GM19328 (cell line): ENCODE measurements around the gene RAPH1.
A peak's percentile ranks its signal among the peaks of the same experiment; 100 is the strongest.

Source experiments
- ATAC-seq: cut with Tn5 transposase; IDR thresholded peaks from one replicate; pipeline ENCODE4 v1.9.1; 2021; ENCODE audit warnings: mild to moderate bottlenecking, moderate library complexity; ENCODE audit not compliant: unreplicated experiment

Gene RAPH1

GRCh38 chr2:203535078-203535783, at the start of gene RAPH1:
RAPH1 (minus strand) TSS chr2:203535301; CDS start chr2:203495353, 39,948 bp downstream.
- ATAC-seq: no peak

GRCh38 chr2:203584784-203585183, 49.7 kb upstream of the RAPH1 start:
- ATAC-seq: no peak

DNA sequence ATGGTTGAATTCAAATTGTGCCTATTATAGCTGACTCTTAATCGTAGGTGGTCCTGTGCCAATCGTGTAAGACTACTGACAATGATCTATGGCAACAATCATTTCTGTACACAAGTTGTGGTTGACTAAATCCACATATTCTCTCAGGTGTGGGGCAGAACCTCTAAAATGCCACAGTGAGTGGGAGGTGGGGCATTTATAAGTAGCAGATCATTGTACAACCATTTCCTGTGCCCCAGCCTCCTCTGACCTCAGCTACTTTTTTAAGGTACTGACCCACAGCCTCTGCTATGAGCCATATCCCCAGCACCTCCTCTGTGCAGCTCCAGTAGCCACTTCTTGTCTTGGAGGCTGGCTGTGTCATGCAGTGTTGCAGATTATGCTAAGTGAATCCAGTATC, 48.6 kb upstream of the RAPH1 start:
- peak; percentile 44 for ATAC-seq

GRCh38 chr2:203583084-203583695, 48.1 kb upstream of the RAPH1 start:
- no peak for ATAC-seq

DNA sequence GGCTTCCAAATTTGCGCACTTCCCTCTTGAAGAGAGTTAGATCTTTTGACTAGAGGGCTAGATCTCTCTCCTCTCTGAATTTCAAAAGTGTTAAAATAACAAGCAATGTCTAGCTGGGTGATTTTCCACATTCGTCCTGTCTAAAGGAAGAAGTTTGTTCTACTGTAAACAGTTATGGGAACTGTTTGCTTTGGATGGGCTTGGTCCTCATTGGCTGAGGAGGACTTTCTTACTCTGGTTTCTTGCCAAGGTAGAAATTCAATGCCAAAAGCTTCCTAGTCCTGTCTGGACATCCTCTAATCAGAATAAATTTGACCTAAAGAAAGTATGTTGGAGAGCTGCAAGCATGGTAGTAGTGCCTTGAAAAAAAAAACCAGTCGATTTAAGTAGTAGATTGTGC, 47.4 kb upstream of the RAPH1 start:
- no peak for ATAC-seq

GRCh38 chr2:203580844-203581243, 45.7 kb upstream of the RAPH1 start:
- ATAC-seq: no peak

DNA sequence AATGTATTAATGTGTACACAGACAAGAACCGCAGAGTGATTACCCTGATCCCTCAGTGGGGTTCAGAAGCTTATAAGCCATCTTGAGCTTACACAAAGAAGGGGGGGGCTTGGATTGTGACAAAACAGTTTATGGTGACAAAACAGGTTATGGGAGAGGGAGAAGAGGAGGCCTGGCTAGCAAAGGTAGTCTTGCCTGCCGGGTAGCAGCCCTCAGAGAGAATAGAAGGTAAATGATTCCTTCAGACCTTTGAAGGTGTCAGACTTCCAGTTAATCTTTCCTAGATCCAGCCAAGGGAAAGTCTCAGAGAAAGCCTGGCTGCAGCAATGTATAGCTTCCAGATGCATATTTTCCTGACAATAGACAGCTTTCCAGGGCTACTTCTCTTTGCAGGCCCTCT, 44.6 kb upstream of the RAPH1 start:
- ATAC-seq: no peak

GRCh38 chr2:203578759-203579643, 43.9 kb upstream of the RAPH1 start:
- ATAC-seq: peak; percentile 86

DNA sequence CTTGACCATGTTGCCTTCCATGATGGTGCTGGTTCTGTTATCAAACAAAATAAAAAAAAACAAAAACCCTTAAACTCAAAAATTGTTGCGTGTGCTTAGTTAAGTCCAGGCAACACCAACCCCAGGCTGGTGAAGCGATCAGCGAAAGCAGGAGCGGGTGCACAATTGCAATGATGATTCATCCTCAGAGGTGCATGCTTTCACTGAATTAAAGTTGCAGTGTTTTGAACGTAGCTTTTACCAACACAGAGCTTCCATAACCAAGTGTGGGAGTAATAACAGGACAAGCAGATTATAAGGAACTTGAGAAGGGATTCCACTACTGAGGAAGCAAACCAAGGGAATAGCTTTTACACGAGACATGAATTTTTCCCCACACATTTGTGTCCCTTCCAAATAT, 39.7 kb upstream of the RAPH1 start:
- no peak for ATAC-seq

- ATAC-seq: no peak
These were observed 37.2 kb upstream of the RAPH1 start for GRCh38 chr2:203572316-203572715.

DNA sequence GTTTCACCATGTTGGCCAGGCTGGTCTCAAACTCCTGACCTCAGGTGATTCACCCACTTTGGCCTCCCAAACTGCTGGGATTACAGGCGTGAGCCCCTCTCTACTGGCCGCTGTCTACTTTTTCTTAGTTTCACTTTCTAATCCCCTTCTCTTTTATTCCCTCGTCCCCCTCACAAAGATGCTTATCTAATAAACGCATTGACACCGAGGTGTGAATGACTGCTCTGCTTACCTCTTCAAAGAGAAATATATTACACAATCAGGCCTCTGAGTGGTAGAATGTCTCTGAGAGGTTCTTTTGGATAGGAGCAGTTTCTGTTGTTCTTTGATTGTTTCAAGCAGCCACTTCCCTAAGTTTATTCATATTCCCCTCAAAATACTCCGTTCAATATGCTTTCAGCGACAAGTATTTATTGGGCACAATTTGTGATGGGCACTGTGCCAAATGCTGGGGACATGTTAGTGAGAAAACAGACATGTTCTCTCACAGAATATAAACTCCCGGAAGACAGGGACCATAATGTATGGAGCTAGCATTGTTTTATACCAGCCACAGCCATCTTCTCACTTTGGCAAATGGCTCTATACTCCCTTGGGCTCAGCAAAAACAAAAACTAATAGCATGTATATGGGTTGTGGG, 34.7 kb upstream of the RAPH1 start:
- ATAC-seq: no peak

- ATAC-seq: no peak
These were observed 32.6 kb upstream of the RAPH1 start for GRCh38 chr2:203567691-203568090.

DNA sequence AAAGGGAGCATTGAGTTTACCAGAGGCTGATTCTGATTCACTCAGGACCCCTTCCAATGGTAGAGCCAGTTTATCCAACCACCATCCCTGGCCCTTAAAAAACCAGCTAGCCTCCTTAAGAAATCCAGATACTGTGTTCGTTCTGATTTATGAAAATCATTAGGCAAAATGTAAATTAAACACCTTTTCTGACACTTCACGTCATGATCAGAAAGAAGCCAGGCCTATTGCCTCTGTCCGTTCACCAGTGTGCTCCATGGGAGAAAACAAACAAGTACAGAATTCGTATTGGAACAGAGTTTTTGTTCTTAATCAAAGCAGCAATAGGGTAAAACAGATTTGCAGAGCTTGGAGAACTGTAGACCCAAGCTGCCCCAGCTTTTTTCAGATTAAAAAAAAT, 31.1 kb upstream of the RAPH1 start:
- ATAC-seq: no peak

GRCh38 chr2:203565076-203565475, 30.0 kb upstream of the RAPH1 start:
- ATAC-seq: no peak

DNA sequence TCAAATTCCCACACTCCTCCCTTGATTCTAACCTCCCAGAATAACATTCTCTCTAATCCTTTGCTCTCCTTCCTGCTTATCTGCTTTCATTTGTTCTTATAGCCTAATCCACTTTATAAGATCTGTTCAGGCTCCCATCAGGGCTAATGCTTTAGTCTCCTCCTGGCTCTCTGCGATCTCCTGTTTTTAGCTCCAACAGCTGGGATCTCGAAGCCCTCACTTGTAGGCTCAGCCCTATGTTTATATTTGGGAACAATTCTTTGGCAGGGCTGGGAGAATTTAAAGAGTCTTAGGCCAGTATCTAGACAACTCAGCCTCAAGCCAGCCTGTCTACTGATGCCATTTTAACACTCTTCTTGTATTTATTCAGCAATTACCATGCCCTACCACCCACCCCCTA, 27.2 kb upstream of the RAPH1 start:
- ATAC-seq: no peak

GRCh38 chr2:203559641-203560040, 24.5 kb upstream of the RAPH1 start:
- ATAC-seq: no peak

GRCh38 chr2:203553784-203554183, 18.7 kb upstream of the RAPH1 start:
- ATAC-seq: no peak

DNA sequence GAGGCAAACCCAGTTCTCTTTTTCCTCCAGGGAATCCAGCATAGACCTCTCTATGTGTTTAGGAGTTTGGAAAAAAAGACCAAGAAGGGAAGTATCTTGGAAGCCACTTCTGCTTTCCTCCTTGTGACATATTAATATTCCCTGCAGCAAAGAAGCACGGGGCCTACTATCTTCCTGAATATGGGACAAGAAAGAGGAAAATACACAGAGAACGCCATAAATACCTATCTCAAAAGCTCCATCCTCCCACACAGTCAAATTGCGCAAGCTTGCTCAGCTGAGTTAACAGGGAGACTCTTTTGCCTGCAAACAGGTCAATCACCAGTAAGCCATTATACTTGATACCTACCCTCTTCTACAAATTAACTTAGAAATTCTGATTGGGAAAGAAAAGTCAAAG, 16.7 kb upstream of the RAPH1 start:
- no peak for ATAC-seq

- ATAC-seq: no peak
These were observed 15.2 kb upstream of the RAPH1 start for GRCh38 chr2:203550266-203550665.

DNA sequence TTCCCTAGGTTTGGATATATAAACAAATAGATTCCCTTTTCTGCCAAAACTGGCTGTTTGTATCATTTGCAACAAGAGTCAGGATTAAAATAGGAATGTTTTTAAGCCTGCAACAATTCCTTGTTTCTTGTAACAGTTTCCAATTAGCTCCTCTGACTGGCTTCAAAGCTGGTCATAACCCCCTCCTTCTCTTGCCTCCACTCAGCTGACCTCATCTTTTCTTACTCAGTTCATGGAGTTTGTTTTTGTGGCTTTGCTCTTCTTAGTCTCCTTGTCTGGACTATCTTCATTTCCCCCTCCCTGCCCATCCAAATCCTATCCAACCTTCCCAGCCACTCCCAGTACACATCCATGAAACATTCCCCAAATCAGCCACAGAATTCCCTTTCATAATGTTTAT, 14.3 kb upstream of the RAPH1 start:
- ATAC-seq: no peak

DNA sequence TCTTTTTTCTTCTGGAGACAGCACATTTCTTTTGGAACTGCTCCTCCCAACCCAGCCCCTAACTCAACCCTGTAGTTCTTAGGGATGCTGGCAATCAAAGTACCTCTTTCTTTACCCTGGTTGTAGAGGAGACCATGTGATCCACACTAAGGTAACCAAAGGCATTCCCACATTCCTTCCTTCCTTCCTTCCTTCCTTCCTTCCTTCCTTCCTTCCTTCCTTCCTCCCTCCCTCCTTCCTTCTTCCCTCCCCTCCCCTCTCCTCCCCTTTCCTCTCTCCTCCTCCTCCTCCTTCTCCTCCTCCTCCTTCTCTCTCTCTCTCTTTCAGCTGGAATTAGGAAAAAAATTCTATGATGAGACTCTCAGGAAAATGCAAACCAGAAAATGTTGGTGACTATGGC, 13.8 kb upstream of the RAPH1 start:
- ATAC-seq: no peak
